UCSD-AML1 (cell line): ENCODE measurements around the gene USP13.

Source experiments
- DNase-seq: peaks from one replicate; lab custom pipeline; 2025; ENCODE audit not compliant: unreplicated experiment; lab: John Stamatoyannopoulos, UW

USP13 gene

GRCh38 chr3:179791793-179792192 is 139.0 kb downstream of the USP13 start:
- DNase-seq: no peak

- DNase-seq: no peak
These were observed 141.5 kb downstream of the USP13 start for GRCh38 chr3:179794355-179794754.

- DNase-seq: no peak
These were observed 143.6 kb downstream of the USP13 start for GRCh38 chr3:179796421-179796820.

GRCh38 chr3:179797192-179797591 is 144.4 kb downstream of the USP13 start:
- DNase-seq: no peak

GRCh38 chr3:179801263-179801662 is 148.4 kb downstream of the USP13 start:
- DNase-seq: no peak

GRCh38 chr3:179801856-179802255 is 149.0 kb downstream of the USP13 start:
- DNase-seq: no peak

- no peak for DNase-seq
These were observed 153.3 kb downstream of the USP13 start for GRCh38 chr3:179806177-179806576.

- DNase-seq: no peak
These were observed 154.7 kb downstream of the USP13 start for GRCh38 chr3:179807588-179807987.

GRCh38 chr3:179809639-179810038 is 156.8 kb downstream of the USP13 start:
- no peak for DNase-seq

- no peak for DNase-seq
These were observed 158.7 kb downstream of the USP13 start for GRCh38 chr3:179811321-179812095.

- no peak for DNase-seq
These were observed 159.2 kb downstream of the USP13 start for GRCh38 chr3:179812096-179812382.

GRCh38 chr3:179819379-179819778 is 166.5 kb downstream of the USP13 start:
- no peak for DNase-seq

GRCh38 chr3:179822296-179822695 is 169.5 kb downstream of the USP13 start:
- DNase-seq: no peak

GRCh38 chr3:179825527-179826246 is 172.8 kb downstream of the USP13 start:
- no peak for DNase-seq

- DNase-seq: no peak
These were observed 173.4 kb downstream of the USP13 start for GRCh38 chr3:179826247-179826637.

- no peak for DNase-seq
These were observed 175.9 kb downstream of the USP13 start for GRCh38 chr3:179828738-179829137.

GRCh38 chr3:179829401-179829800 is 176.6 kb downstream of the USP13 start:
- DNase-seq: no peak

GRCh38 chr3:179832333-179832854 is 179.6 kb downstream of the USP13 start:
- no peak for DNase-seq

GRCh38 chr3:179833294-179833693 is 180.5 kb downstream of the USP13 start:
- no peak for DNase-seq

GRCh38 chr3:179837374-179837773 is 184.5 kb downstream of the USP13 start:
- no peak for DNase-seq
